ENCODE data around the gene ZGRF1.
"Not testable (repeated sequence)": the region's sequence is repeated elsewhere in the genome, so short reads cannot be mapped to it uniquely, and the experiment has no call there.

Gene ZGRF1

GRCh38 chr4:112557676-112558411 lies 78.9 kb downstream of the ZGRF1 start:
- no peak for DNase-seq

- not testable (repeated sequence) for DNase-seq
Measured at GRCh38 chr4:112554271-112554670, 82.4 kb downstream of the ZGRF1 start.

GRCh38 chr4:112552668-112553067 lies 84.0 kb downstream of the ZGRF1 start:
- DNase-seq: no peak

- DNase-seq: no peak
Measured at GRCh38 chr4:112550728-112551127, 86.0 kb downstream of the ZGRF1 start.

- DNase-seq: no peak
Measured at GRCh38 chr4:112546476-112546875, 90.2 kb downstream of the ZGRF1 start.

- DNase-seq: no peak
Measured at GRCh38 chr4:112545346-112545745, 91.4 kb downstream of the ZGRF1 start.

- DNase-seq: no peak
Measured at GRCh38 chr4:112540695-112541094, 96.0 kb downstream of the ZGRF1 start.

GRCh38 chr4:112536123-112536522 lies 100.6 kb downstream of the ZGRF1 start:
- DNase-seq: no peak

GRCh38 chr4:112532267-112532666 lies 104.4 kb downstream of the ZGRF1 start:
- DNase-seq: no peak

- DNase-seq: no peak
Measured at GRCh38 chr4:112531146-112531545, 105.6 kb downstream of the ZGRF1 start.

- DNase-seq: no peak
Measured at GRCh38 chr4:112526061-112526460, 110.6 kb downstream of the ZGRF1 start.

- peak; percentile 90 for DNase-seq
Measured at GRCh38 chr4:112523764-112524505, 112.8 kb downstream of the ZGRF1 start.

GRCh38 chr4:112523008-112523721 lies 113.5 kb downstream of the ZGRF1 start:
- peak; percentile 77 for DNase-seq

- not testable (repeated sequence) for DNase-seq
Measured at GRCh38 chr4:112522431-112522830, 114.3 kb downstream of the ZGRF1 start.

- DNase-seq: peak; percentile 28
Measured at GRCh38 chr4:112521123-112522023, 115.3 kb downstream of the ZGRF1 start.

- no peak for DNase-seq
Measured at GRCh38 chr4:112520598-112521122, 116.0 kb downstream of the ZGRF1 start.

GRCh38 chr4:112519689-112520597 lies 116.8 kb downstream of the ZGRF1 start:
- no peak for DNase-seq

GRCh38 chr4:112518675-112519074 lies 118.0 kb downstream of the ZGRF1 start:
- no peak for DNase-seq

- DNase-seq: peak; percentile 45
Measured at GRCh38 chr4:112517911-112518310, 118.8 kb downstream of the ZGRF1 start.

- peak; percentile 53 for DNase-seq
Measured at GRCh38 chr4:112517067-112517634, 119.6 kb downstream of the ZGRF1 start.
